CD4-positive, alpha-beta memory T cell (primary cell): ENCODE measurements around the gene ZNF324B. TPM values are rescaled to one million over a fixed set of nuclear protein-coding genes. Genes with fewer than 3 reads are reported as not detected.

Experiments used
- CTCF ChIA-PET: fragments of 350-600 bp; sonication (Branson Sonifier 250); formaldehyde crosslinking; loops from one replicate; lab custom pipeline; 2021; ENCODE audit warnings: inconsistent platforms; ENCODE audit not compliant: partially characterized antibody; lab: Charles Lee
- POLR2A ChIA-PET: fragments of 350-600 bp; sonication (Branson Sonifier 250); formaldehyde crosslinking; loops from one replicate; lab custom pipeline; 2021; ENCODE audit not compliant: partially characterized antibody; lab: Charles Lee
- DNase-seq, 5 donors: peaks; one replicate each; pipeline versions ENCODE4 v3.0.0 to v3.0.0-alpha.2; 2020 to 2022; ENCODE audit warnings: mixed read lengths in 1 of 5
- H3K27ac ChIP-seq: one replicate; pipeline ENCODE4 v1.7.0; 2013; ENCODE audit warnings: low read depth, low read length
- H3K27me3 ChIP-seq: 2 replicates; pipeline ENCODE4 v1.7.0; 2013; ENCODE audit warnings: mild to moderate bottlenecking, low read length, moderate library complexity; ENCODE audit not compliant: insufficient read depth
- H3K36me3 ChIP-seq: 2 replicates; pipeline ENCODE4 v1.7.0; 2013; ENCODE audit warnings: mild to moderate bottlenecking, low read length, moderate library complexity; ENCODE audit not compliant: insufficient read depth
- H3K4me1 ChIP-seq: 2 replicates; pipeline ENCODE4 v1.7.0; 2013; ENCODE audit warnings: mild to moderate bottlenecking, low read length, moderate library complexity; ENCODE audit not compliant: insufficient read depth
- H3K4me3 ChIP-seq, 2 donors: one replicate each; pipeline ENCODE4 v1.7.0; 2013; ENCODE audit warnings: low read length in 2 of 2, mild to moderate bottlenecking in 1 of 2
- H3K9me3 ChIP-seq, 2 donors: one replicate each; pipeline ENCODE4 v1.7.0; 2013; ENCODE audit warnings: low read length in 2 of 2, control low read depth in 1 of 2; ENCODE audit not compliant: control insufficient read depth in 1 of 2
- H3K27ac Mint-ChIP-seq, 7 donors: one replicate each; pipeline ENCODE4 v1.8.0; 2020 to 2021; ENCODE audit warnings: mixed read lengths in 7 of 7, mild to moderate bottlenecking in 6 of 7, inconsistent platforms in 3 of 7, moderate library complexity in 3 of 7
- H3K27me3 Mint-ChIP-seq, 2 donors: one replicate each; pipeline ENCODE4 v1.8.0; 2020 to 2021; ENCODE audit warnings: mixed read lengths in 2 of 2
- H3K36me3 Mint-ChIP-seq, 2 donors: one replicate each; pipeline ENCODE4 v1.8.0; 2020 to 2021; ENCODE audit warnings: mixed read lengths in 2 of 2, inconsistent platforms in 1 of 2, mild to moderate bottlenecking in 1 of 2
- H3K4me1 Mint-ChIP-seq, 4 donors: one replicate each; pipeline ENCODE4 v1.8.0; 2020 to 2021; ENCODE audit warnings: mixed read lengths in 4 of 4, mild to moderate bottlenecking in 1 of 4
- H3K4me3 Mint-ChIP-seq, 8 donors: one replicate each; pipeline ENCODE4 v1.8.0; 2020 to 2021; ENCODE audit warnings: mixed read lengths in 8 of 8, mild to moderate bottlenecking in 7 of 8, moderate library complexity in 6 of 8, inconsistent platforms in 3 of 8
- H3K9me3 Mint-ChIP-seq, 8 donors: one replicate each; pipeline ENCODE4 v1.8.0; 2020 to 2021; ENCODE audit warnings: mixed read lengths in 8 of 8, mild to moderate bottlenecking in 5 of 8, inconsistent platforms in 3 of 8, moderate library complexity in 1 of 8
- intact Hi-C: fragments of 100-400 bp; cut with micrococcal nuclease; formaldehyde crosslinking; loops from one replicate; pipeline ENCODE4 v1.15.1; 2023
- polyA plus RNA-seq, 2 donors: library from polyadenylated mRNA; unstranded; fragments of 300-500 nt; fragmentation: Illumina TruSeq; gene quantifications; one replicate each; pipeline ENCODE4 v1.2.3, GENCODE V29; 2021
- total RNA-seq, 2 experiments: library from RNA; stranded (reverse); gene quantifications; one replicate each; pipeline ENCODE4 v1.2.3, GENCODE V29; 2021

ZNF324B gene
- total and polyA plus RNA-seq, 4 experiments from 2014 or later: 1.2 to 13.7 (median 7.3) TPM

- CTCF ChIA-PET: no interaction called here
- Mint-ChIP-seq H3K27ac (peak overlapping the region in 3 of 7 donors; percentile 68 to 92 (median 70)), H3K4me3 (peak overlapping the region in 1 of 8 donors; percentile 31), H3K4me1 (peaks cover 11 to 33% (median 19%) of the 10 kb centered on the region in 4 donors), H3K27me3 (no peaks in the 10 kb centered on the region), H3K36me3 (peaks cover 0 to 16% of the 10 kb centered on the region in 2 donors), H3K9me3 (no peaks in the 10 kb centered on the region)
- Histone ChIP-seq H3K36me3 (peaks cover 1% of the 10 kb centered on the region), H3K27me3 (no peaks in the 10 kb centered on the region), H3K9me3 (no peaks in the 10 kb centered on the region), H3K4me1 (peaks cover 17% of the 10 kb centered on the region), H3K27ac (no peak overlapping the region), H3K4me3 (no peak overlapping the region)
- intact Hi-C loops: loop anchor here (5.0 kb wide), 2 partner anchors 39 to 251 kb away; partner anchors contain the start of genes ZBTB45 and ZNF544
- POLR2A ChIA-PET: interaction anchor here (1.4 kb wide), 1 partner anchor 35 kb away, joined by 4 read pairs; no protein-coding TSS in a partner anchor
- DNase-seq: no peak
Measured at GRCh38 chr19:58477871-58478270, 26.4 kb downstream of the ZNF324B start.

- Histone ChIP-seq H3K4me3 (no peak overlapping the region), H3K9me3 (no peaks in the 10 kb centered on the region), H3K36me3 (no peaks in the 10 kb centered on the region), H3K4me1 (peaks cover 17% of the 10 kb centered on the region), H3K27ac (no peak overlapping the region), H3K27me3 (no peaks in the 10 kb centered on the region)
- Mint-ChIP-seq H3K36me3 (peaks cover 0 to 13% of the 10 kb centered on the region in 2 donors), H3K9me3 (no peaks in the 10 kb centered on the region), H3K27me3 (no peaks in the 10 kb centered on the region), H3K27ac (peak overlapping the region in 2 of 7 donors; percentile 71 to 81), H3K4me1 (peaks cover 11 to 27% (median 19%) of the 10 kb centered on the region in 4 donors), H3K4me3 (peak overlapping the region in 1 of 8 donors; percentile 52)
- ChIA-PET POLR2A (no interaction called here), CTCF (no interaction called here)
- intact Hi-C loops: loop anchor here (5.0 kb wide), 2 partner anchors 38 to 252 kb away; partner anchors contain the start of genes ZBTB45 and ZNF544
- no peak for DNase-seq
Measured at GRCh38 chr19:58479303-58479702, 27.9 kb downstream of the ZNF324B start.

DNA sequence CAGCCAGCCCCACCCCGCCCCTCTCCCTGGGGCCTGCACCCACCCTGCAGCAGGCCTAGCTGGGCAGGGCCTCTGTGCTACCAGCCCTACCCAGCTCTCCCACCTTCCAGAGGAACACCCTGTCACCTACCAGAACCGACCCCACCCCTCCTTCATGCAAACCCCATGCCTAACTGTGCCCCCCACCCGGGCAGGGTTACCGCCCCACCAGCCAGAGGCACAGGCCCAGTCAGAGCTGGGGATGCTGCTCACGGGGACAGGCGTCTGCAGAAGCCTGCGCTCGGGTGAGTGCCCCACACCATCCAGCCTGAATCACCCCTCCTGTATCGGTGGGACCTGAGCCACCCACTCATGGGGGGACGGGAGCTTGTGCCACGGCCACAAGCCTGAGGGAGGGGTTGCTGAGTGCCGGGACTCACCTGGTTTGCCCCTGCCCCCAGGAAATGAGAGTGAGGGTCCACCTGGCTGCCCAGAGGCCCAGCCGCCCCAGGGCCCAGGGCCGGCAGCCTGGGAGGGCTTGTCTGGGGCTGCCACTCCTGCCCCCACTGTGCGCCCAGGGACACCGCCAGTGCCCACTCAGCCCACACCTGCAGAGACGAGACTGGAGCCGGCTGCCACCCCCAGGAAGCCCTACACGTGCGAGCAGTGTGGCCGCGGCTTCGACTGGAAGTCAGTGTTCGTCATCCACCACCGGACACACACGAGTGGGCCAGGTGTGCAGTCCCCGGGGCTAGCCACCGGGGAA is 28.5 kb downstream of the ZNF324B start:
- no peak overlapping the region for H3K4me3 ChIP-seq
- no peak overlapping the region for H3K27ac Mint-ChIP-seq
- peaks cover 16% of the 10 kb centered on the region for H3K4me1 ChIP-seq
- H3K36me3 ChIP-seq: no peaks in the 10 kb centered on the region
- no peak overlapping the region for H3K4me3 Mint-ChIP-seq
- H3K4me1 Mint-ChIP-seq: peaks cover 9 to 23% (median 16%) of the 10 kb centered on the region in 4 donors
- no peaks in the 10 kb centered on the region for H3K9me3 Mint-ChIP-seq
- H3K27me3 Mint-ChIP-seq: no peaks in the 10 kb centered on the region
- H3K9me3 ChIP-seq: no peaks in the 10 kb centered on the region
- H3K36me3 Mint-ChIP-seq: peaks cover 0 to 13% of the 10 kb centered on the region in 2 donors
- DNase-seq: no peak
- H3K27ac ChIP-seq: no peak overlapping the region
- ChIA-PET POLR2A (no interaction called here), CTCF (no interaction called here)
- intact Hi-C loops: loop anchor here (5.0 kb wide), 2 partner anchors 37 to 253 kb away; partner anchors contain the start of genes ZBTB45 and ZNF544
- H3K27me3 ChIP-seq: no peaks in the 10 kb centered on the region

- Mint-ChIP-seq H3K9me3 (no peaks in the 10 kb centered on the region), H3K27ac (no peak overlapping the region), H3K4me1 (peaks cover 6 to 17% (median 11%) of the 10 kb centered on the region in 4 donors), H3K4me3 (no peak overlapping the region), H3K27me3 (no peaks in the 10 kb centered on the region), H3K36me3 (peaks cover 0 to 13% of the 10 kb centered on the region in 2 donors)
- Histone ChIP-seq H3K27me3 (no peaks in the 10 kb centered on the region), H3K27ac (no peak overlapping the region), H3K36me3 (no peaks in the 10 kb centered on the region), H3K4me3 (no peak overlapping the region), H3K4me1 (peaks cover 10% of the 10 kb centered on the region), H3K9me3 (no peaks in the 10 kb centered on the region)
- no peak for DNase-seq
- intact Hi-C loops: no loop called here
- ChIA-PET CTCF (no interaction called here), POLR2A (interaction anchor here (1.1 kb wide), 1 partner anchor 19 kb away, joined by 3 read pairs; no protein-coding TSS in a partner anchor)
Measured at GRCh38 chr19:58480481-58480830, 29.0 kb downstream of the ZNF324B start.

- H3K27me3 ChIP-seq: no peaks in the 10 kb centered on the region
- no peak for DNase-seq
- no peak overlapping the region for H3K27ac Mint-ChIP-seq
- H3K27me3 Mint-ChIP-seq: no peaks in the 10 kb centered on the region
- H3K36me3 ChIP-seq: no peaks in the 10 kb centered on the region
- POLR2A ChIA-PET: interaction anchor here (1.1 kb wide), 1 partner anchor 19 kb away, joined by 3 read pairs; no protein-coding TSS in a partner anchor
- peaks cover 5 to 14% (median 9%) of the 10 kb centered on the region in 4 donors for H3K4me1 Mint-ChIP-seq
- CTCF ChIA-PET: interaction anchor here (0.5 to 1.2 kb wide), 2 partner anchors 41 to 100 kb away, joined by 4 to 5 read pairs; no protein-coding TSS in a partner anchor
- H3K4me3 Mint-ChIP-seq: peak overlapping the region in 1 of 8 donors; percentile 20
- peaks cover 9% of the 10 kb centered on the region for H3K4me1 ChIP-seq
- peaks cover 0 to 10% of the 10 kb centered on the region in 2 donors for H3K36me3 Mint-ChIP-seq
- H3K9me3 Mint-ChIP-seq: no peaks in the 10 kb centered on the region
- intact Hi-C loops: no loop called here
- no peak overlapping the region for H3K4me3 ChIP-seq
- H3K9me3 ChIP-seq: no peaks in the 10 kb centered on the region
- no peak overlapping the region for H3K27ac ChIP-seq
Measured at GRCh38 chr19:58480831-58481230, 29.4 kb downstream of the ZNF324B start.

DNA sequence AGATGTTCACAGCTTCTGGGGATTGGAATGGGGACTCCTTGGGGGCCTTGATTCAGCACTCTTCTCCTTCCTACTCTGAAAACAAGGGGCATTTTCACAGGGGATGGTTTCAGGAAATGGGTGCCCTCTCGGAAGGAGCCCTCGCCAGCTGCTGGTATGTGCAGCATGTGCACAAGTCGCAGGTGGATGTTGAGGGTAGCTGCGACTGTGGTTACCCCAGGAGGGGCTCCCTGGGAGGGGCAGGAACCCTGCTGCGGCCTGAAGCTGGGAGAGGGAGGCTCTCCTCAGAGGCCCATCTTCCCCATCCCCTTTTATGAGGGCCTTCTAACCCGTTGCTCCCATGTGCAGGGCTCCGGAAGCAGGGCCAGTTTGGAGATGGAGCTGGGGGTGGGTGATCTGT is 30.9 kb downstream of the ZNF324B start:
- H3K9me3 Mint-ChIP-seq: no peaks in the 10 kb centered on the region
- no peak overlapping the region for H3K4me3 Mint-ChIP-seq
- ChIA-PET POLR2A (no interaction called here), CTCF (interaction anchor here (0.6 kb wide), 1 partner anchor 10 kb away, joined by 3 read pairs; no protein-coding TSS in a partner anchor)
- peak overlapping the region in 1 of 7 donors; percentile 41 for H3K27ac Mint-ChIP-seq
- Histone ChIP-seq H3K9me3 (no peaks in the 10 kb centered on the region), H3K27me3 (no peaks in the 10 kb centered on the region), H3K27ac (no peak overlapping the region), H3K36me3 (no peaks in the 10 kb centered on the region), H3K4me1 (no peaks in the 10 kb centered on the region), H3K4me3 (no peak overlapping the region)
- H3K36me3 Mint-ChIP-seq: peaks cover 0 to 9% of the 10 kb centered on the region in 2 donors
- intact Hi-C loops: no loop called here
- H3K27me3 Mint-ChIP-seq: no peaks in the 10 kb centered on the region
- DNase-seq: no peak
- peaks cover 0 to 2% (median under 1%) of the 10 kb centered on the region in 4 donors for H3K4me1 Mint-ChIP-seq

GRCh38 chr19:58483776-58484175 is 32.4 kb downstream of the ZNF324B start:
- POLR2A ChIA-PET: interaction anchor here (0.6 kb wide), 1 partner anchor 19 kb away, joined by 3 read pairs; no protein-coding TSS in a partner anchor
- H3K4me1 Mint-ChIP-seq: peaks cover 0 to 2% (median 0%) of the 10 kb centered on the region in 4 donors
- H3K36me3 Mint-ChIP-seq: peaks cover 0 to 9% of the 10 kb centered on the region in 2 donors
- H3K4me3 Mint-ChIP-seq: no peak overlapping the region
- H3K36me3 ChIP-seq: no peaks in the 10 kb centered on the region
- no peak for DNase-seq
- H3K27me3 ChIP-seq: no peaks in the 10 kb centered on the region
- CTCF ChIA-PET: no interaction called here
- no peaks in the 10 kb centered on the region for H3K27me3 Mint-ChIP-seq
- no peaks in the 10 kb centered on the region for H3K9me3 Mint-ChIP-seq
- peaks cover 1% of the 10 kb centered on the region for H3K4me1 ChIP-seq
- no peak overlapping the region for H3K27ac ChIP-seq
- H3K27ac Mint-ChIP-seq: no peak overlapping the region
- intact Hi-C loops: no loop called here
- H3K4me3 ChIP-seq: no peak overlapping the region
- no peaks in the 10 kb centered on the region for H3K9me3 ChIP-seq
